HG03571 (cell line): ENCODE data around the gene RFT1.

Experiments
- ATAC-seq: cut with Tn5 transposase; IDR thresholded peaks from one replicate; pipeline ENCODE4 v1.9.1; 2021; ENCODE audit not compliant: unreplicated experiment

RFT1 gene, protein sequence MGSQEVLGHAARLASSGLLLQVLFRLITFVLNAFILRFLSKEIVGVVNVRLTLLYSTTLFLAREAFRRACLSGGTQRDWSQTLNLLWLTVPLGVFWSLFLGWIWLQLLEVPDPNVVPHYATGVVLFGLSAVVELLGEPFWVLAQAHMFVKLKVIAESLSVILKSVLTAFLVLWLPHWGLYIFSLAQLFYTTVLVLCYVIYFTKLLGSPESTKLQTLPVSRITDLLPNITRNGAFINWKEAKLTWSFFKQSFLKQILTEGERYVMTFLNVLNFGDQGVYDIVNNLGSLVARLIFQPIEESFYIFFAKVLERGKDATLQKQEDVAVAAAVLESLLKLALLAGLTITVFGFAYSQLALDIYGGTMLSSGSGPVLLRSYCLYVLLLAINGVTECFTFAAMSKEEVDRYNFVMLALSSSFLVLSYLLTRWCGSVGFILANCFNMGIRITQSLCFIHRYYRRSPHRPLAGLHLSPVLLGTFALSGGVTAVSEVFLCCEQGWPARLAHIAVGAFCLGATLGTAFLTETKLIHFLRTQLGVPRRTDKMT

GRCh38 chr3:53130179-53131061, at the start of gene RFT1:
Gene RFT1 (minus strand): TSS chr3:53130435. CDS start chr3:53130400, 35 bp downstream.
- ATAC-seq: peak; percentile 73

DNA sequence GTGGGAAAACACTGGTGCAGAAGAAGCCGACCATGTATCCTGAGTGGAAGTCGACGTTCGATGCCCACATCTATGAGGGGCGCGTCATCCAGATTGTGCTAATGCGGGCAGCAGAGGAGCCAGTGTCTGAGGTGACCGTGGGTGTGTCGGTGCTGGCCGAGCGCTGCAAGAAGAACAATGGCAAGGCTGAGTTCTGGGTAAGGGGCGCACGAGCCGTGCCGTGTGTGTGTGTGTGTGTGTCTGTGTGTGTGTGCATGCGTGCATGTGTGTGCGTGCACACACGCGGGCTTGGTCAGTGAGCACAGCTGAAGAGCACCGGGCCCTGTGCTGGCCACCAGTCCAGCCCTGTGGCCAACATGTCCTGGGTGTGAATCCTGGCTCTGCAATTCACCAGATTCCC, 49.3 kb upstream of the RFT1 start:
- ATAC-seq: no peak

DNA sequence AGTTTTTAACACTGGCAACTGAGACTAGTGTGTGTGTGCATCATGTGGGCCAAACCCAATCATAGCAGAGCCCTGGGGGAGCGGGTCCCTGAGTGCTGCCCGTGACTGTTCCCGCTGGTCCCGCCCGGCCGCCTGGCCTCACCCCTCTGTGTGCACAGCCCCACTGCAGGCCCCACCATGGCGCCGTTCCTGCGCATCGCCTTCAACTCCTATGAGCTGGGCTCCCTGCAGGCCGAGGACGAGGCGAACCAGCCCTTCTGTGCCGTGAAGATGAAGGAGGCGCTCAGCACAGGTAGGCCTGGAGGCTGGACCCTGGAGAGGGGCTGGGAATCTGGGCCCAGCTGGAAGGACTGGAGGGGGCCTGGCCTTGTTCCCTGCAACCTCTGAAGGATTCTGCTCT, 48.0 kb upstream of the RFT1 start:
- ATAC-seq: no peak

DNA sequence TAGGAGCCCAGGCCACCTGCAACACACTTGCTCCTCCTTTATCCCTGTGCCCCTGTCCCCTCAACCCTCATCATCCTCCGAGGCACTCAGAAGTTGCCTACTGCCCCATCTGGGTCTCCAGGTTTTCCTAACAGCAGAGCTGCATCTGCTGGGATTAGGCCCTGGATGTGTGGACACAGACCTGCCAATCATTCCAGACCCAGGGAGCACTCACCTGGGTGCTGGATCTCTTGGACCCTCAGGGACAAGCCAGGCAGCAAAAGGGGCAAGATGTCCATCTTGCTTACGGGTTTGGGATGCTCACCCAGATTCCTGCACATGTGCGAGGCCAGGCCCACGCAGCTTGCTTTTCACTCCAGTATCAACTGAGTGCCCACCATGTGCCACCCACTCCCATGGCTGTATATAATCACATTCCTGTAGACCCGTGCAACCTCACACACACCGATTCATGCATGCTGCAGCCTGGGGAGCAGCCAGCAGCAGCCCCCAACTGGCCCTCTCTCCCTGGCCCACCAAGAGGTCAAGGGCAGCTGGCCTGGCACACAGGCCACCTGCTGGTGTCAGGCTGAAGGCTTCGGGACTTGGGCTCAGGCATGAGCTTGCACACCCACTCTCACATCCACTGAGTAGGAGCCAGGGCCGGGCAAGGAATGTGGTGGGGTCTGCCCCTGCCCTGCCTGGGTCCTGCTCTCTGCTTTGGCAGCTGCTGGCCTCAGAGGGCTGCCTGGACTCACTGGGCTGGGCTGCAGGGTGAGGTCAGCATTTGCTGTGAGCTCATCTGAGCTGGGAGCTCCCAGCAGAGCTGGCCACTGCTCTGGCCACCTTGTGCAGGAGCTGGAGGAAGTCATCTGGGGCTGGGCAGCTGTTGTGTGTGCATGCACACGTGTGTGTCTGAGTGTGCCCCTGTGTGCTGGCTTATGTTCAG, 45.6 kb upstream of the RFT1 start:
- no peak for ATAC-seq

DNA sequence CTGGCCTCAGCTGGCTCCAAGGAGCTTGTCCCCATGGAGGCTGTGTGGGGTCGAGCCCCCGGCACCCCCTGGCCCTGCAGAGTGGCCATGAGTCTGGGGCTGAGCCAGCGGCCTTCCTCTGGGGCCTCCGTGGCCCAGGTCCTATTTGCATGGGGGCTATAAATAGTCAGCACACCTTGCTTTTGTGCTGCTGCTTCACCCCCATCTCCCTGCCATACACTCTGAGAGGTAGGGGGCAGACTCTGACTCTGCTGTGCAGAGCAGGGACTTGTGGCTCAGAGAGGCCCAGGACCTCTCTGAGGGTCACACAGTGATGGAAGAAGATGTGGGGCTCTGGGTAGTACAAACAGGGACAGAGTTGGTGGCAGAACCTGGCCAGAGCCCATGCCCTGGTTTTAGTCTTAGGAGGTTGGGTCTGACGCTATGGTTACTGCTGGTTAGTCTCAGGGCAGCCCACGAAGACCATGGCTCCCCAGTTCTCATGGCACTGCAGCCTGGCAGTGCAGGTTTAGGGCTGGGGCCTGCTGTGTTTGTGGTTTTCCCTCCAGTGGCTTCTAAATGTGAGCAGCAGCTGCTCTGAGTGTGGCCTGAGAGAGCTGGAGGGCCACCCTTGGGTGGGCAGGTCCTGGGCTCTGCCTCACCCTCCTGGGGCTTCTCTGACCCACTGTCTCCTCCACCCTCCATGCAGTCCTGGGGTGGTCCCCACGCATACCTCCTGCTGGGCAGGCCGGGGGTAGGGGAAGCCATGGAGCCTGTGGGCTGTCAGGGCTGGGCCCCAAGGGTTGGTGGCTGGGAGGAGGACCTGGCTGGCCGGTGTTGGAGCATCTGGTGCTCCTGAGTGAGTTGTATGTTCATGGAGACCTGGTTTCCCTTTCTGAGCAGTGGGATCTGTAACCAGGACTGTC, 44.4 kb upstream of the RFT1 start:
- no peak for ATAC-seq

GRCh38 chr3:53173107-53173506, 42.9 kb upstream of the RFT1 start:
- no peak for ATAC-seq

- no peak for ATAC-seq
Observed at GRCh38 chr3:53171827-53172505, 41.7 kb upstream of the RFT1 start.

DNA sequence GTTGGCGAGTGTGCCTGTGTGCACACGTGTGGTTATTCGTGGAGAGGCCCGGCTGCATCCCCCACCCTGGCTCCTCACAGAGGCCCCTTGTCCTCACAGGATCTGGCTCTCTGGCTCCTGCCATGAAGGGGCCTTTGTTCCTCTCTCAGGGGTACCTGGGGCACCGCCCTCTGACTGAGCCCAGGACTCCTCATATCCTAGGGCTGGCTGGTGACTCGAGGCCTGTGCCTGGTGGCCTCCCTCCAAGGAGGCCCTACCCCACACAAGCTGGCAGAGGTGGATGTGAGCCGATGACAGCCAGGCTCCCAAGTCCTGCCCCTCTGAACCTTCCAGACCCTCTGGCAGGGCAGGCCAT, 40.8 kb upstream of the RFT1 start:
- ATAC-seq: no peak

- no peak for ATAC-seq
Observed at GRCh38 chr3:53170325-53171063, 40.3 kb upstream of the RFT1 start.

GRCh38 chr3:53169832-53170324, 39.6 kb upstream of the RFT1 start:
- ATAC-seq: no peak

- no peak for ATAC-seq
Observed at GRCh38 chr3:53169045-53169831, 39.0 kb upstream of the RFT1 start.

GRCh38 chr3:53168175-53168923, 38.1 kb upstream of the RFT1 start:
- ATAC-seq: no peak

GRCh38 chr3:53167418-53168174, 37.4 kb upstream of the RFT1 start:
- peak; percentile 29 for ATAC-seq

DNA sequence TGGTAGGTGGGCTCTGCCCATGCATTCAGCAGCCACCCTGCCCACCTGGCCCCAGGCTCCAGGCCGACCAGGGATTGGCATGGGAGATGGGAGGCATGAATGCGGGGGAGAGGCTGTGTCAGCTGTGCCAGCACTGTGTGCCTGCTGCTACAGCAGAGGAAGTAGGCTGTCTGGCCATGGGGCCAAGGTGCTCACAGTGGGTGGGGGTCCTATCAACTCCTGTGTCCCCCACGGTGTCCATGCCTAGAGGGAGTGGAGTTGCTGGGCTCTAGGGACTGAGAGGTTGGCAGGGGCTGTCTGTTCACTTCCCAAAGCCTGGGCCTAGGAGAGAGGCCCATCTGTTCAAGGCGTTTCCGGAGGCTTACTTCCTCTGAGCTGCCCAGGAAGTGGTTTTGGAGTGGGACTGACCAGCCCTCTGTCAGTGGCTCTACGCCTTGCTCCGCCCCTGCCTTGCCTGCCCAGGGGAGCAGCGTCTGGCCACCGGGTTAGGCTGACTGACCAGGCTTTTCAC, 36.6 kb upstream of the RFT1 start:
- ATAC-seq: no peak

DNA sequence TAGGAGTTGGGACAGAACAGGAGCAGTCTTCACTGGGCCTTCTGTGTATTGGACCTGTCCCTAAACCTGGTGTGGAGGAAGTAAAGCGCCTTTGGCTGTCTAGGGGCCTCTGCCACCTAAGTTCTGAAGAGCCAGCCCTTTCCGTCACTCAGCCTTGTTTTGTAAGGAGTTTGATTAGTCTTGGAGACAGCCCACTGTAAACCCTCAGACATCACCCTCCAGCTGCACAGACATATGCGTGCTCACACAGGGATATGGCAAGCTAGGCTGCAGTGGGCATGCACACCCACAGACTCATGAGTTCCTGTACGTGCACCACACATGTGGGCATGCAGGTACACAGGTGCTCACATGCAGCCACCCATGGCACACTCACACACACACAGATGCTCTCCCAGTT, 36.0 kb upstream of the RFT1 start:
- ATAC-seq: no peak

- no peak for ATAC-seq
Observed at GRCh38 chr3:53164911-53165310, 34.7 kb upstream of the RFT1 start.
